ENCODE results near the gene RAB27B.

- TF ChIP-seq POLR2AphosphoS5 (IDR thresholded peaks at IDR 0.05; ENCODE audit: borderline replicate concordance, low read depth, low read length) (no peak), EZH2 (IDR thresholded peaks at IDR 0.05) (no peak), FOXP2 (optimal IDR thresholded peaks at IDR 0.05; ENCODE audit: control extremely low read depth, extremely low read length, insufficient read depth) (no peak)
Observed at GRCh38 chr18:54867131-54867530, 38.9 kb downstream of the RAB27B start.
